OCI-LY7 (cell line): ENCODE results near the gene NCS1.

Source experiments
- EZH2phosphoT487 ChIP-seq: fragments of 200-600 bp; sonication (generic); IDR thresholded peaks from 2 replicates; pipeline ENCODE4 v1.6.1; 2018; ENCODE audit warnings: low read depth, borderline replicate concordance, mild to moderate bottlenecking, mixed run types, antibody characterized with exemption, low read length, moderate library complexity, mixed read lengths
- TF ChIP-seq, protein P1 (sequence below): fragments of 200-600 bp; sonication (generic); conservative IDR thresholded peaks from 2 replicates; pipeline ENCODE4 v1.5.1; 2014; ENCODE audit warnings: mild to moderate bottlenecking, antibody characterized with exemption, low read length, moderate library complexity, mixed read lengths

DNA sequence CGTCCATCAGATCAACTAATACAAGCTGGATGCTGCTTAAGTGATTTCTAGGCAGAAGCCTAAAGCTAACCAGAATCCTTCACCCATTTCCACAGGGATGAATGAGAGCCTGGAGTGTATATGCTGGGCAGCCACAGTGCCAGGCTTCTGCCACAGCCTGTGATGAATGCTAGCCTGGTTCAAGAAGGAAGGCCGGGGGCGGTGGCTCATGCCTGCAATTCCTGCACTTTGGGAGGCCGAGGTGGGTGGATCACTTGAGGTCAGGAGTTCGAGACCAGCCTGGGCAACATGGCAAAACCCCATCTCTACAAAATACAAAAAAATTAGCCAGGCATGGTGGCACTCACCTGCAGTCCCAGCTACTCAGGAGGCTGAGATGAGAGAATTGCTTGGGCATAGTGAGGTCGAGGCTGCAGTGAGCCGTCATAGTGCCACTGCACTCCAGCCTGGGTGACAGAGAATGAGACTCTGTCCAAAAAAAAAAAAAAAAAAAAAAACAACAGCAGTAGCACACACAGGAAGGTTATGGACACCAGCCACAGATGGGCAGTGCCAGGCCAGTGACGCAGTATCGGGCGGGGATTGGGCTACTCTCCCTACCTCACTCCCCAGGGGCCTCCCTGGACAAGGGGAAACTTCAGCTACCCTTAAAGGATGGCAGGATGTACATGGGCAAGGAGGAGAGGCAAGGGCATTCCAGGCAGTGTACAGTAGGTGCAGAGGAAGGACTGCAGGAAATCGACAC lies 70.2 kb downstream of the NCS1 start:
- TF ChIP-seq, protein P1, sequence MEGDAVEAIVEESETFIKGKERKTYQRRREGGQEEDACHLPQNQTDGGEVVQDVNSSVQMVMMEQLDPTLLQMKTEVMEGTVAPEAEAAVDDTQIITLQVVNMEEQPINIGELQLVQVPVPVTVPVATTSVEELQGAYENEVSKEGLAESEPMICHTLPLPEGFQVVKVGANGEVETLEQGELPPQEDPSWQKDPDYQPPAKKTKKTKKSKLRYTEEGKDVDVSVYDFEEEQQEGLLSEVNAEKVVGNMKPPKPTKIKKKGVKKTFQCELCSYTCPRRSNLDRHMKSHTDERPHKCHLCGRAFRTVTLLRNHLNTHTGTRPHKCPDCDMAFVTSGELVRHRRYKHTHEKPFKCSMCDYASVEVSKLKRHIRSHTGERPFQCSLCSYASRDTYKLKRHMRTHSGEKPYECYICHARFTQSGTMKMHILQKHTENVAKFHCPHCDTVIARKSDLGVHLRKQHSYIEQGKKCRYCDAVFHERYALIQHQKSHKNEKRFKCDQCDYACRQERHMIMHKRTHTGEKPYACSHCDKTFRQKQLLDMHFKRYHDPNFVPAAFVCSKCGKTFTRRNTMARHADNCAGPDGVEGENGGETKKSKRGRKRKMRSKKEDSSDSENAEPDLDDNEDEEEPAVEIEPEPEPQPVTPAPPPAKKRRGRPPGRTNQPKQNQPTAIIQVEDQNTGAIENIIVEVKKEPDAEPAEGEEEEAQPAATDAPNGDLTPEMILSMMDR: no peak
- TF ChIP-seq EZH2phosphoT487: no peak
